Measurements from ENCODE around the gene HBM. TPM values are rescaled to one million over a fixed set of nuclear protein-coding genes. Genes with fewer than 3 reads are reported as not detected.
A peak's percentile ranks its signal among the peaks of the same experiment; 100 is the strongest.
"Not testable (repeated sequence)": the region's sequence is repeated elsewhere in the genome, so short reads cannot be mapped to it uniquely, and the experiment has no call there.

The HBM gene
- total RNA-seq, 1 donor from 2014 or later = not detected

DNA sequence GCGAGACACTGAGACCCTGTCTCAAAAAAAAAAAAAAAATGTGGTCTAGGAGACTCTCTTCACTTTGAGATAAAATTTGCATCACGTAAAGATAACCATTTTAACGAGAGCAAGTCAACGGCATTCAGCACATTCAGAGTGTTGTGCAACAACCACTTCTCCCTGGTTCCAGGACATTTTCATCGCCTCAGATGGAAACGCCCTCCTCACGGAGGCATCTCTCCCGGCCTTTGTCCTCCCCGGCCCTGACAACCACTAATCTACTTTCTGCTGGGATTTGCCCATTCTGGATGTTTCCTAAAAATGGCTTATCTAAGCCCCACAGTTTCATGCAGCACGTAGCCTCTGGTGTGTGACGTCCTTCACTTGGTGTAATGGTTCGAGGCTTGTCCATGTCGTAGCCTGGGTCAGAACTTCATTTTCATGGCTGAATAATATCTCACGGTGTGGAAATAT lies 21.0 kb upstream of the HBM start:
- DNase-seq (ENCODE audit: low read depth in 2 of 2) = no peak

DNA sequence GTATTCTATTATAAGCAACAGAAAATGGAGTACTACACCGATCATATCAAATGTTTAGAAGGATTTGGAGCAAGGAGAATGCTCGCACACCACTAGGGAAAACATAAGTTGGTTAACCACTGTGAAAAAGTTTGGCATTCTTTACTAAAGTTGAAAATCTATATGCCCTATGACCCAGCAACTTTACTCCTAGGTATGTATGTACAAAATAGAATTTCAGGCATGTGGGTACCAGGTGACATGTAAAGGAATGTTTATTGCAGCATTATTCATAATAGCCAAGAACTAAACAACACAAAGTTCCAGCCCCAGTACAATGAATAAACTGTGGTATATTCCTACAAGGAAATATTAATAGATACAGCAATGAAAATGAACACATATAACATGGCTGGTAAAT lies 19.1 kb upstream of the HBM start:
- no peak for DNase-seq (ENCODE audit: low read depth in 2 of 2)

DNA sequence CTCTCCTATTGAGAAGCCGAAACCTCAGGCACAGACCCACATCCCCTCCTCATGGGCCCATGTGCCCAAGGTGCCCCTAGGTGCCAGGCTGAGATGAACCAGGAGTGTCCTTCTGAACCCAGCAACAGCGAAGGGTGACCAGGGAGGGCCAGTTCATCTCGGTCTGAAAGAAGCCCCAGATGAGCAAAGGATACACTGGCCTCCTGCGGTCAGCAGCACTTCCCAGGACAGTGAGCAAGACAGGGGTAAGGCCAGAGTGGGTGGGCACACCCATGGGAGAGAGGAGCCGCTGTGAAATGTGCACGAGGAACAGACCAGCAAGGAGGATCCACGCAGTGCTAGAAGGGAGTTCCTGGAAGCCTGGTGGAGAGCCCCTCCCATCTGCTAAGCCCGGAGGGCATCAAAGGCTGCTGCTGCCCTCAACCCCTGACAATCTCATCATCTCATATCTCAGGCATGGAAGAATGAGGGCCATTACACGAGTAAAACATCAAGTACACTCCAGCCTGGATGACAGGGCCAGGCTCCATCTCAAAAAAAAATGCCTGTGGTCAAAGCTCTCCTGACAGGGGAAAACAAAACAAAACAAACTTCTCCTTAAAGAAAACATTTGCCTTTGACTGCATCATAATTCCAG lies 16.6 kb upstream of the HBM start:
- DNase-seq (ENCODE audit: low read depth in 2 of 2) = no peak

DNA sequence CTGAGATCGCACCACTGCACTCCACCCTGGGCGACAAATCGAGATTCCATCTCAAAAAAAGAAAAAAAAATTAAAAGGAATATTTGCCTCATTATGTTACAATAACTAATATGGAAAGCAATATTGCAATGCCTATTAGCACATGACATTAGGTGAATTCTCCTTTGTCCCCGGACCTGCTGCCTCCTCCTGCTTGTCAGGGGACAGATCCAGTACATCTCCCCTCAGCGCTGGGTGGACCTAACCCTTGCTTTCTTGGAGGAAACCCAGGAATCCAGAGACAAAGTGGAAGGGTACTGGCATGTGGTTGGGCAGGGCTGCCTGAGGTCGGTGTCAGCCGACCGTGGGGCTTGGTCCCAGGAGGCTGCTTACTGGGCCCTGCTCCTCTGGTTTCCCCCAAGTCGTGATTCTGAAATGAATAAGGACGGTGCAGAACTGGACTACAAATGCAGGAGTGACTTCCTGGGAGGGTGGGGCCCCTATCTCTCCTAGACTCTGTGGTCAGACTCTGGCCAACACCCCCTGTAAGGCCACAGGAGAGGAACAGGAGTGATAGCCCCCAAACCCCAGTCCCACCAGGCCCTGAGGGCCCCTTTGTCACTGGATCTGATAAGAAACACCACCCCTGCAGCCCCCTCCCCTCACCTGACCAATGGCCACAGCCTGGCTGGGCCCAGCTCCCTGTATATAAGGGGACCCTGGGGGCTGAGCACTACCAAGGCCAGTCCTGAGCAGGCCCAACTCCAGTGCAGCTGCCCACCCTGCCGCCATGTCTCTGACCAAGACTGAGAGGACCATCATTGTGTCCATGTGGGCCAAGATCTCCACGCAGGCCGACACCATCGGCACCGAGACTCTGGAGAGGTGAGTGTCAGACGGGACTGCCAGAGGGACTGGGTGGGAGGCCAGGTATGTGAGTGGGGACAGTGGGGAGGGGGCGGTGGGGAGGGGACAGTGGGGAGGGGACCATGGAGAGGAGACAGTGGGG lies 13.3 kb upstream of the HBM start, which contains the start of gene HBZ:
Gene HBZ, plus strand, starts transcription at position 504 of the 988 bp plus-strand sequence. Its CDS starts 266 bp downstream, at position 770.
- DNase-seq (ENCODE audit: low read depth in 2 of 2) = no peak

- not testable (repeated sequence) for DNase-seq (ENCODE audit: low read depth in 2 of 2)
Measured at GRCh38 chr16:153129-153521, 12.7 kb upstream of the HBM start.

- not testable (repeated sequence) for DNase-seq (ENCODE audit: low read depth in 2 of 2)
Measured at GRCh38 chr16:153550-154216, 12.1 kb upstream of the HBM start.

DNA sequence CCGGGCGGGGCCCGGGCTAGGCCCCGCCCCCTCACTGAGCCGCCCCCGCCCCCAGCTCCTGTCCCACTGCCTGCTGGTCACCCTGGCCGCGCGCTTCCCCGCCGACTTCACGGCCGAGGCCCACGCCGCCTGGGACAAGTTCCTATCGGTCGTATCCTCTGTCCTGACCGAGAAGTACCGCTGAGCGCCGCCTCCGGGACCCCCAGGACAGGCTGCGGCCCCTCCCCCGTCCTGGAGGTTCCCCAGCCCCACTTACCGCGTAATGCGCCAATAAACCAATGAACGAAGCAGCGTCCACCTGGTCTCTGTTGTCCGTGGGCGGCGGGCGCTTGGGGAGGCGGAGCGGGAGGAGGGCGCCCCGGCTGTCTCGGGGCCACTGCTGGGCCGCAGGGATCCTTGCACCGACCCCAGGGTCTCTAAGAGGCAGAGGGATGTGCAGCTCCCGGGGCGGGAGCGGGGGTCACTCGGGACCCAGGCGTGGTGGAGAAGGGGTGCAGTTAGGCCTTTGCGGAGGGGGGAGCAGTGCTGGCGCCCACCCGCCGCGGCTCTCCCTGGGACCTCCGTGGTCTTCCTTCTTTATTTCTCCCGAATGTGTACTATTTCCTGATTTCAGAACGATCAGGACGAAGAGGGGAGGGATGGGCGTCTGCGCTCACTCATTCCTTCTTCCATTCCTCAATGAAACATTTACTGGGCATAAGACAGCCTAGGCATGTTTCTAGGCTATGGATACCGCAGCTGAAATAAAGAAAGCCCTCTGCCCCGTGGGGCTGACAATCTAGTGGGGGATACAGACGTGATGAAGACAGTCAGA lies 11.4 kb upstream of the HBM start:
- DNase-seq (ENCODE audit: low read depth in 2 of 2) = peak; percentile 22 to 27

GRCh38 chr16:155031-155398 lies 10.8 kb upstream of the HBM start:
- DNase-seq (ENCODE audit: low read depth in 2 of 2) = no peak

GRCh38 chr16:159136-159849 lies 6.5 kb upstream of the HBM start:
- DNase-seq (ENCODE audit: low read depth in 2 of 2) = no peak

GRCh38 chr16:160242-160641 lies 5.5 kb upstream of the HBM start:
- DNase-seq (ENCODE audit: low read depth in 2 of 2) = not testable (repeated sequence)

GRCh38 chr16:160691-161190 lies 5.0 kb upstream of the HBM start:
- DNase-seq (ENCODE audit: low read depth in 2 of 2) = no peak

DNA sequence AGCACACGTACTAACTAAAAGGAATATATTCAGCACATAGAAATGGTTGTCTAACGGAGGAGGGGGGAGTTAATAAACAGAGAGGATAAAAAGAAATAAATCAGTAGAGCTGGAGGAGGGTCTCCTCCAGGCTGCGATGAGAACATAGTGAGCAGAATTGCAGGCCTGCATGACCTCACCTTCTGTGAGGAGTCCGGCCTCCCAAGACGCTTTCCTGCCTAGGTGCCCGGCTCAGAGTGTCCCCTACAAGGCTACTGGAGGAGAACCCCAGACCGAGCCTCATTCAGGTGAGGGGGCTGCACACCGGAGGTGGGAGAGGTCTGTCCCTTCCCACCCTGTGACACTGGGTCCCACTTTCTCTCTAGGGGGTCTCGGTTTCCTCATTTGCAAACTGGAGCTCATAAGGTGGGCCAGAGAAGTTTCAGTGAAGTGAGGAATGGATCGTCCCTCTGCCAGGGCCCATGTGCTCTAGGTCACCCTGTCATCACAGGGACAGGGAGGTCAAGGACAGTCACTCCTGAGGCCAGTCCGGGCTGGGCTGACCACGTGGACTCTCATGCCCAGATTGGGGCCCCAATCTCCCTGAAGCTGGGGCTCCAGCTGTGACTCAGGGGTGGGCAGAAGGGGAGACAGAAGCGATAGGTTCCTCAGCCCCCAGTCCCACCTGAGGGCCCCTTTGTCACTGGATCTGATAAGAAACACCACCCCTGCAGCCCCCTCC lies 3.3 kb upstream of the HBM start:
- DNase-seq (ENCODE audit: low read depth in 2 of 2) = no peak

DNA sequence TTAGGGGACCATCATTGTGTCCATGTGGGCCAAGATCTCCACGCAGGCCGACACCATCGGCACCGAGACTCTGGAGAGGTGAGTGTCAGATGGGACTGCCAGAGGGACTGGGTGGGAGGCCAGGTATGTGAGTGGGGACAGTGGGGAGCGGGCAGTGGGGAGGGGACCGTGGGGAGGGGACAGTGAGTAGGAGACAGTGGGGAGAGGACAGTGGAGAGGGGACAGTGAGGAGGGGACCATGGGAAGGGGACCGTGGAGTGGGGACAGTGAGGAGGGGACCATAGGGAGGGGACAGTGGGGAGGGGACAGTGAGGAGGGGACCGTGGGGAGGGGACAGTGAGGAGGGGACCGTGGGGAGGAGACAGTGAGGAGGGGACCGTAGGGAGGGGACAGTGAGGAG lies 2.6 kb upstream of the HBM start:
- not testable (repeated sequence) for DNase-seq (ENCODE audit: low read depth in 2 of 2)

GRCh38 chr16:163696-164095 lies 2.1 kb upstream of the HBM start:
- DNase-seq (ENCODE audit: low read depth in 2 of 2) = not testable (repeated sequence)

DNA sequence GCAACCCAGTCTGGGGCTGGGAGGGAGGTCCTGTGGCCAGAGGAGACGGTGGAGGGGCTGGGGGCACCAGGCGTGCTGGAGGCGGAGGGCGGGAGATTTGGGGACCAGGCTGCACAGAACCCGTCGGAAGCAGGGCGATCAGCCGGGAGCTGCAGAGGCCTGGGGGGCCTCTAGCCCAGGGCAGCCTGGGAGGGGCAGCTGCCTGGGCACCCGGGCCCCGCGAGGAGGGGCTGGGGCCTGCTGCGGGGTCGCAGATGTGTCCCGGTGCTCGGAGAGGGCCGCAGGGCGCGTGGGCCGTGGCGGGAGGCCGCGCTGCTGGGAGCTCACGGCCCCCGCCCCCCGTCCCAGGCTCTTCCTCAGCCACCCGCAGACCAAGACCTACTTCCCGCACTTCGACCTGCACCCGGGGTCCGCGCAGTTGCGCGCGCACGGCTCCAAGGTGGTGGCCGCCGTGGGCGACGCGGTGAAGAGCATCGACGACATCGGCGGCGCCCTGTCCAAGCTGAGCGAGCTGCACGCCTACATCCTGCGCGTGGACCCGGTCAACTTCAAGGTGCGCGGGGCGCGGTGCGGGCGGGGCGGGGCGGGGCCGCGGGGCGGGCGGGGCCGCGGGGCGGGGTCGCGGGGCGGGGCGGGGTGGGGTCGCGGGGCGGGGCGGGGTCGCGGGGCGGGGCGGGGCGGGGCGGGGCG lies 1.5 kb upstream of the HBM start:
- DNase-seq (ENCODE audit: low read depth in 2 of 2) = not testable (repeated sequence)

DNA sequence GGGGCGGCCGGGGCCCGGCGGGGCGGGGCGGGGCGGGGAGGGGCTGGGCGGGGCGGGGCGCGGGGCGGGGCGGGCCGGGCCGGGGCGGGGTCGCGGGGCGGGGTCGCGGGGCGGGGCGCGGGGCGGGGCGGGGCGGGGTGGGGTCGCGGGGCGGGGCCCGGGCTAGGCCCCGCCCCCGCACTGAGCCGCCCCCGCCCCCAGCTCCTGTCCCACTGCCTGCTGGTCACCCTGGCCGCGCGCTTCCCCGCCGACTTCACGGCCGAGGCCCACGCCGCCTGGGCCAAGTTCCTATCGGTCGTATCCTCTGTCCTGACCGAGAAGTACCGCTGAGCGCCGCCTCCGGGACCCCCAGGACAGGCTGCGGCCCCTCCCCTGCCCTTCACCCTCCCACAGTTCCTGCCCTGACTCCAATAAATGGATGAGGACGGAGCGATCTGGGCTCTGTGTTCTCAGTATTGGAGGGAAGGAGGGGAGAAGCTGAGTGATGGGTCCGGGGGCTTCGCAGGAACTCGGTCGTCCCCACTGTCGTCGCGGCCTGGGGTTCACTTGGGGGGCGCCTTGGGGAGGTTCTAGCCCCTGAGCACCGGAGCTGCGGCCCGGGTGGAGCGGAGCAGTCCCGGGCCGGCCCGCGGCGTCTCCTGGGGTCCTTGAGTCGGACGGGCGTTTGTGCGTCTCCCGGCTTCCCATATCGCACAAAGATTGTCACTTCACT lies 795 bp upstream of the HBM start:
- DNase-seq (ENCODE audit: low read depth in 2 of 2) = no peak

GRCh38 chr16:166375-167121 lies 770 bp downstream of the HBM start:
- no peak for DNase-seq (ENCODE audit: low read depth in 2 of 2)
